Naive thymus-derived CD8-positive, alpha-beta T cell (primary cell): ENCODE results near the gene HEG1. TPM values are rescaled to one million over a fixed set of nuclear protein-coding genes. Genes with fewer than 3 reads are reported as not detected.

Experiments used
- ATAC-seq, 2 donors: fragments of 150-1000 bp; cut with Tn5 transposase in 1 of 2; sonication (Bioruptor Pico), chemical (Tn5 transposase) in 1 of 2; 1 replicate in 1 of 2; 2 replicates in 1 of 2; pipeline ENCODE4 v1.10.0; 2021; ENCODE audit warnings: mild to moderate bottlenecking in 2 of 2, moderate library complexity in 2 of 2
- POLR2A ChIA-PET: fragments of 350-600 bp; sonication (Branson Sonifier 250); formaldehyde crosslinking; loops from one replicate; lab custom pipeline; 2021; ENCODE audit warnings: antibody characterized with exemption; lab: Charles Lee
- DNase-seq, 10 donors: peaks; one replicate each; pipeline versions ENCODE4 v3.0.0 to v3.0.0-alpha.2; 2020 to 2022
- H3K27ac Mint-ChIP-seq, 10 donors: one replicate each; pipeline ENCODE4 v1.8.0; 2020 to 2022; ENCODE audit warnings: mild to moderate bottlenecking in 10 of 10, mixed read lengths in 10 of 10, moderate library complexity in 4 of 10, inconsistent platforms in 1 of 10
- H3K27me3 Mint-ChIP-seq, 5 donors: one replicate each; pipeline ENCODE4 v1.8.0; 2021 to 2022; ENCODE audit warnings: mixed read lengths in 5 of 5
- H3K36me3 Mint-ChIP-seq, 3 donors: one replicate each; pipeline ENCODE4 v1.8.0; 2020 to 2022; ENCODE audit warnings: mixed read lengths in 3 of 3, mild to moderate bottlenecking in 2 of 3, inconsistent platforms in 1 of 3
- H3K4me1 Mint-ChIP-seq, 4 donors: one replicate each; pipeline ENCODE4 v1.8.0; 2021 to 2022; ENCODE audit warnings: mixed read lengths in 4 of 4
- H3K4me3 Mint-ChIP-seq, 10 donors: one replicate each; pipeline ENCODE4 v1.8.0; 2020 to 2022; ENCODE audit warnings: mild to moderate bottlenecking in 10 of 10, mixed read lengths in 10 of 10, moderate library complexity in 6 of 10, inconsistent platforms in 1 of 10
- H3K9me3 Mint-ChIP-seq, 9 donors: one replicate each; pipeline ENCODE4 v1.8.0; 2020 to 2022; ENCODE audit warnings: mixed read lengths in 9 of 9, mild to moderate bottlenecking in 3 of 9, inconsistent platforms in 1 of 9, moderate library complexity in 1 of 9
- polyA plus RNA-seq, 3 donors: library from polyadenylated mRNA; unstranded; fragments of 300-500 nt; fragmentation: Illumina TruSeq; gene quantifications; one replicate each; pipeline ENCODE4 v1.2.3, GENCODE V29; 2021
- total RNA-seq, 8 experiments: library from RNA in 2 of 8; stranded (reverse) in 2 of 8; gene quantifications; one replicate each; pipeline ENCODE4 v1.2.3 and lab custom pipeline; 2021 to 2026

HEG1 gene
- total and polyA plus RNA-seq, 5 experiments from 2014 or later: 1.5 to 10.3 (median 2.3) TPM

GRCh38 chr3:125023833-125024555, 31.8 kb downstream of the HEG1 start:
- H3K4me3 Mint-ChIP-seq: peak overlapping the region in 2 of 10 donors; percentile 6 to 48
- ATAC-seq: no peak
- H3K9me3 Mint-ChIP-seq: no peaks in the 10 kb centered on the region
- peaks cover 17 to 74% (median 44%) of the 10 kb centered on the region in 3 donors for H3K36me3 Mint-ChIP-seq
- DNase-seq: peak in 1 of 10 donors; percentile 5
- H3K27me3 Mint-ChIP-seq: peaks cover 0 to 1% (median 0%) of the 10 kb centered on the region in 5 donors
- POLR2A ChIA-PET: no interaction called here
- peak overlapping the region in 4 of 10 donors; percentile 11 to 79 (median 18) for H3K27ac Mint-ChIP-seq
- H3K4me1 Mint-ChIP-seq: peaks cover 16 to 51% (median 36%) of the 10 kb centered on the region in 4 donors

GRCh38 chr3:125022206-125022605, 33.6 kb downstream of the HEG1 start:
- no peaks in the 10 kb centered on the region for H3K9me3 Mint-ChIP-seq
- POLR2A ChIA-PET: interaction anchor here (0.6 kb wide), 1 partner anchor 342 kb away, joined by 3 read pairs; no protein-coding TSS in a partner anchor
- peak overlapping the region in 2 of 10 donors; percentile 31 to 61 for H3K27ac Mint-ChIP-seq
- H3K27me3 Mint-ChIP-seq: no peaks in the 10 kb centered on the region
- ATAC-seq (no peak), DNase-seq (no peak)
- H3K4me3 Mint-ChIP-seq: no peak overlapping the region
- peaks cover 18 to 72% (median 37%) of the 10 kb centered on the region in 3 donors for H3K36me3 Mint-ChIP-seq
- peaks cover 11 to 52% (median 35%) of the 10 kb centered on the region in 4 donors for H3K4me1 Mint-ChIP-seq

- DNase-seq (no peak), ATAC-seq (no peak)
- Mint-ChIP-seq H3K36me3 (peaks cover 17 to 63% (median 32%) of the 10 kb centered on the region in 3 donors), H3K4me1 (peaks cover 10 to 39% (median 26%) of the 10 kb centered on the region in 4 donors), H3K4me3 (peak overlapping the region in 2 of 10 donors; percentile 17 to 52), H3K27me3 (no peaks in the 10 kb centered on the region), H3K27ac (peak overlapping the region in 2 of 10 donors; percentile 61 to 86), H3K9me3 (no peaks in the 10 kb centered on the region)
- POLR2A ChIA-PET: no interaction called here
Measured at GRCh38 chr3:125019271-125019670, 36.5 kb downstream of the HEG1 start.

GRCh38 chr3:125017406-125017805, 38.4 kb downstream of the HEG1 start:
- Mint-ChIP-seq H3K4me1 (peaks cover 4 to 24% (median 9%) of the 10 kb centered on the region in 4 donors), H3K27me3 (no peaks in the 10 kb centered on the region), H3K27ac (no peak overlapping the region), H3K36me3 (peaks cover 26 to 78% (median 49%) of the 10 kb centered on the region in 3 donors), H3K9me3 (no peaks in the 10 kb centered on the region), H3K4me3 (no peak overlapping the region)
- DNase-seq (no peak), ATAC-seq (no peak)
- POLR2A ChIA-PET: no interaction called here

GRCh38 chr3:125014570-125015179, 41.1 kb downstream of the HEG1 start:
- no peak overlapping the region for H3K4me3 Mint-ChIP-seq
- no peaks in the 10 kb centered on the region for H3K9me3 Mint-ChIP-seq
- no peaks in the 10 kb centered on the region for H3K27me3 Mint-ChIP-seq
- peaks cover 11 to 27% (median 24%) of the 10 kb centered on the region in 4 donors for H3K4me1 Mint-ChIP-seq
- POLR2A ChIA-PET: no interaction called here
- ATAC-seq (no peak), DNase-seq (no peak)
- H3K27ac Mint-ChIP-seq: peak overlapping the region in 1 of 10 donors; percentile 32
- peaks cover 26 to 84% (median 53%) of the 10 kb centered on the region in 3 donors for H3K36me3 Mint-ChIP-seq

GRCh38 chr3:125013095-125013494, 42.7 kb downstream of the HEG1 start:
- H3K4me3 Mint-ChIP-seq: no peak overlapping the region
- POLR2A ChIA-PET: interaction anchor here (1.6 kb wide), 1 partner anchor 40 kb away, joined by 5 read pairs; no protein-coding TSS in a partner anchor
- no peaks in the 10 kb centered on the region for H3K27me3 Mint-ChIP-seq
- H3K4me1 Mint-ChIP-seq: peaks cover 11 to 22% (median 19%) of the 10 kb centered on the region in 4 donors
- DNase-seq (no peak), ATAC-seq (no peak)
- H3K36me3 Mint-ChIP-seq: peaks cover 14 to 83% (median 63%) of the 10 kb centered on the region in 3 donors
- H3K9me3 Mint-ChIP-seq: no peaks in the 10 kb centered on the region
- peak overlapping the region in 3 of 10 donors; percentile 39 to 61 (median 48) for H3K27ac Mint-ChIP-seq

- Mint-ChIP-seq H3K27me3 (no peaks in the 10 kb centered on the region), H3K36me3 (peaks cover 14 to 82% (median 66%) of the 10 kb centered on the region in 3 donors), H3K9me3 (no peaks in the 10 kb centered on the region), H3K27ac (peak overlapping the region in 1 of 10 donors; percentile 21), H3K4me3 (no peak overlapping the region), H3K4me1 (peaks cover 11 to 22% (median 18%) of the 10 kb centered on the region in 4 donors)
- POLR2A ChIA-PET: interaction anchor here (0.6 to 1.6 kb wide), 3 partner anchors 15 to 1984 kb away, joined by 3 to 5 read pairs (median 3); no protein-coding TSS in a partner anchor
- ATAC-seq (no peak), DNase-seq (no peak)
Measured at GRCh38 chr3:125011941-125012340, 43.9 kb downstream of the HEG1 start.

GRCh38 chr3:125010393-125010792, 45.4 kb downstream of the HEG1 start:
- H3K4me3 Mint-ChIP-seq: no peak overlapping the region
- no peaks in the 10 kb centered on the region for H3K27me3 Mint-ChIP-seq
- no peak for ATAC-seq
- H3K27ac Mint-ChIP-seq: peak overlapping the region in 2 of 10 donors; percentile 14 to 29
- H3K36me3 Mint-ChIP-seq: peaks cover 14 to 83% (median 69%) of the 10 kb centered on the region in 3 donors
- POLR2A ChIA-PET: no interaction called here
- DNase-seq: no peak
- H3K4me1 Mint-ChIP-seq: peaks cover 11 to 22% (median 18%) of the 10 kb centered on the region in 4 donors
- H3K9me3 Mint-ChIP-seq: no peaks in the 10 kb centered on the region

GRCh38 chr3:125008766-125009165, 47.0 kb downstream of the HEG1 start:
- POLR2A ChIA-PET: interaction anchor here (1.2 kb wide), 1 partner anchor 41 kb away, joined by 3 read pairs; no protein-coding TSS in a partner anchor
- Mint-ChIP-seq H3K27ac (no peak overlapping the region), H3K4me3 (no peak overlapping the region), H3K36me3 (peaks cover 6 to 87% (median 68%) of the 10 kb centered on the region in 3 donors), H3K4me1 (peaks cover 10 to 23% (median 19%) of the 10 kb centered on the region in 4 donors), H3K27me3 (no peaks in the 10 kb centered on the region), H3K9me3 (no peaks in the 10 kb centered on the region)
- DNase-seq (no peak), ATAC-seq (no peak)

- no peak for ATAC-seq
- no peaks in the 10 kb centered on the region for H3K9me3 Mint-ChIP-seq
- no peak overlapping the region for H3K4me3 Mint-ChIP-seq
- POLR2A ChIA-PET: no interaction called here
- H3K27ac Mint-ChIP-seq: peak overlapping the region in 2 of 10 donors; percentile 6 to 84
- H3K27me3 Mint-ChIP-seq: no peaks in the 10 kb centered on the region
- DNase-seq: no peak
- peaks cover 0 to 78% (median 52%) of the 10 kb centered on the region in 3 donors for H3K36me3 Mint-ChIP-seq
- peaks cover 9 to 40% (median 36%) of the 10 kb centered on the region in 4 donors for H3K4me1 Mint-ChIP-seq
Measured at GRCh38 chr3:125006291-125006731, 49.5 kb downstream of the HEG1 start.

- Mint-ChIP-seq H3K27me3 (no peaks in the 10 kb centered on the region), H3K4me3 (no peak overlapping the region), H3K9me3 (no peaks in the 10 kb centered on the region), H3K36me3 (peaks cover 0 to 80% (median 54%) of the 10 kb centered on the region in 3 donors), H3K27ac (peak overlapping the region in 5 of 10 donors; percentile 2 to 84 (median 12)), H3K4me1 (peaks cover 6 to 34% (median 30%) of the 10 kb centered on the region in 4 donors)
- ATAC-seq: no peak
- POLR2A ChIA-PET: no interaction called here
- no peak for DNase-seq
Measured at GRCh38 chr3:125005676-125006075, 50.1 kb downstream of the HEG1 start.

GRCh38 chr3:125005222-125005621, 50.6 kb downstream of the HEG1 start:
- DNase-seq (no peak), ATAC-seq (no peak)
- Mint-ChIP-seq H3K27me3 (no peaks in the 10 kb centered on the region), H3K4me3 (no peak overlapping the region), H3K36me3 (peaks cover 0 to 81% (median 56%) of the 10 kb centered on the region in 3 donors), H3K9me3 (no peaks in the 10 kb centered on the region), H3K4me1 (peaks cover 6 to 30% (median 26%) of the 10 kb centered on the region in 4 donors), H3K27ac (peak overlapping the region in 5 of 10 donors; percentile 2 to 84 (median 12))
- POLR2A ChIA-PET: no interaction called here
